ENCODE measurements around the gene APOH. TPM values are rescaled to one million over a fixed set of nuclear protein-coding genes. Genes with fewer than 3 reads are reported as not detected.

APOH gene
- total RNA-seq, 1 experiment from 2014 or later: 22.1 TPM

- no peak for DNase-seq (ENCODE audit: low spot score)
Measured at GRCh38 chr17:66235377-66235994, 6.3 kb upstream of the APOH start.

DNA sequence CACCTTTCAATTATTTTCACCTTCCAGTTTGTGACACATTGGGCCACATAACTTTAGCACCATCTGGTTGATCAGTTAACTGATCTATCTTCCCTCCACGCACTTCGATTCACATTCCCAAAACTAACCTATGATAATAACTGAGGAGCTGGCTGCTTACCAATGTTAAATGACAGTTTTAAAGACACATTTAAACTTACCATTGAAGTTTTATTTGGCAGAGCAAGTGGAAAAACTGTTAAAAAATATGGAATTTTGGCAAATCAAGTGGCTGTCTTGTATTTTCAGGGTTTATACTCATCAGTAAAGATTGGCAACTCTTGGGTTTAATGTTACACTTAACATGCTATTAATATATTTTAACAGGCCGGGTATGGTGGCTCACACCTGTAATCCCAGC is 5.4 kb upstream of the APOH start:
- DNase-seq (ENCODE audit: low spot score): no peak

- DNase-seq (ENCODE audit: low spot score): no peak
Measured at GRCh38 chr17:66233023-66233753, 4.0 kb upstream of the APOH start.

DNA sequence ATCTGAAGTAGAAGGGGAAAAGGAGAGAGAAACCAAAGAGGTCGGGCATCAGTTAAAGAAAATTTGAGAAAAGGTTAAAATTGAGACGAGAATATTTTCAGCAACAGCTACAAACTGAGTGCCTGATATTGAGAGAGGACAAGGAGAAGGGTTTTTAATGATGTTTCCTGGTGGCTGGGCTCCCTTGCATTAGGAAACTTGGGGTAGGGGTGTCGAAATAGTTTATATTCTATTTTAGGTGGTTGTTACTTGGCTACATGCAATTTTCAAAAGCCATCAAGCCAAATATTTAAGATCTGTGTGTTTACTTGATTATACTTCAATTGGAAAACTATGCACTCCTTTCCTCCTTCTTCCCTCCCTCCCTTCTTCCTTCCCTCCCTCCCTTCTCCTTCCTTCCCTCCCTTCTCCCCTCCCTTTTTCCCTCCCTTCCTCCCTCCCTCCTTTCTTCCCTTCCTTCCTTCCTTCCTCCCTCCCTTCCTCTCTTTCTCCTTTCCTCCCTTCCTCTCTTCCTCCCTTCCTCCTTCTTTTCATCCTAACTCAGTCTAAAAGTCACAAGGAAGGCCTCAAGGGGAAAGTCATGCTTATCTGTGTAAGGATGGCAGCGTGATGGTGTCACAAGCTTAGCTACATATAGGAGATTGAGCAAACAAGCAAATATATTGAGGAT is 1.8 kb upstream of the APOH start:
- DNase-seq (ENCODE audit: low spot score): no peak

- DNase-seq (ENCODE audit: low spot score): no peak
Measured at GRCh38 chr17:66229783-66230538, 746 bp upstream of the APOH start.

GRCh38 chr17:66227212-66228045 is 1.8 kb downstream of the APOH start:
- DNase-seq (ENCODE audit: low spot score): no peak

GRCh38 chr17:66222798-66223350 is 6.3 kb downstream of the APOH start:
- DNase-seq (ENCODE audit: low spot score): no peak

- DNase-seq (ENCODE audit: low spot score): no peak
Measured at GRCh38 chr17:66221755-66222530, 7.3 kb downstream of the APOH start.

- no peak for DNase-seq (ENCODE audit: low spot score)
Measured at GRCh38 chr17:66221343-66221742, 7.9 kb downstream of the APOH start.

DNA sequence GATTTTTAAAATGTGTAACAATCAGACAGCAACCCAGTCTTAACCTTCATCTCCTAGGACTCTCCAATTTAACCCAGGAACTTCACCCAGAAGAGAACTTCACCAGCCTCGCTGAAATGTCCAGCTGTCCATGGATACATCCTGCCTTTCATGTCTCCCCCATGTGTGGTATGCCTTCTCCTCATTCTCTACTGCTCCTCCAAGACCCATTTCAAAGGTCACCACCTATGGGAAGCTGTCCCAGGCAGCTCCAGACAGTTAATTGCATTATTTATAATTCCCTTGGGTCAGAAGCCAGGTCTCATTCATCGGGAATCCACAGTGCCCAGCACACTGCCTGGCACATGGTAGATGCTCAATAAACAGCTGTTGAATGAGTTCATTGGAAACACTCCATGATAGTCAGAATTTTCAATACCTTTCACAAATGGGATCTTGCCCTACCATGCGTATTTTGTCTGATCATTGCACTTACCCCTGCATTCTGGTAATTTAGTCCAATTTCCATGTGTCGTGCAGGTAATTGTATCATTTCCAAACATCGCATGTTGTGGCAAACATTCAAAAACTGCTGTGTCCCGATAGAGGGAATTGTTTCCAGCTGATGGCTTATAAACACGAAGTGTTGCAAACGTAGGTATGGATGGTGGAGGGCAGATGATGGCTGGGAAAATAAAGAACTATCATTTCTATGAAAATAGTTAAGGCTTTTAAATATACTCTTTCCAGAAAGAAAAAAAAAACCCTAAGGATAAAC is 9.0 kb downstream of the APOH start:
- no peak for DNase-seq (ENCODE audit: low spot score)

DNA sequence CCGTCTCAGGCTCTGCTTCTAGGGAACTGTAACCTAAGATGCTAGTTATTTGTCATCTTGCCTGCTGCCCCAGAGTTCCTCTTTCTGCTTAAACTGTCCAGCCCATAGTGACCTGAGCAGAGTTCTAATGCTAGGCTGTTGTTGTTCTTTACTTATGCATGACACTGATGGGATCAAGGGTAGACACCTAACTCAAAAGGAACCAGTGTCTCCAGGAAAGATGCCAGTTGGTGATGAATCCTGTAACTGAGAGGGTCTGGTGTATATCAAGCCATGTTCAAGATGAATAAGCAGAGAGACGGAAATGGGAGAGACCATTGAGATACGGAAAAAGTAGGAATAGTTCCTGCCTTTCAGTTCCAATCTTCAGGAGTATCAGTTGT is 13.7 kb downstream of the APOH start:
- DNase-seq (ENCODE audit: low spot score): no peak

GRCh38 chr17:66214884-66215528 is 14.2 kb downstream of the APOH start:
- no peak for DNase-seq (ENCODE audit: low spot score)

DNA sequence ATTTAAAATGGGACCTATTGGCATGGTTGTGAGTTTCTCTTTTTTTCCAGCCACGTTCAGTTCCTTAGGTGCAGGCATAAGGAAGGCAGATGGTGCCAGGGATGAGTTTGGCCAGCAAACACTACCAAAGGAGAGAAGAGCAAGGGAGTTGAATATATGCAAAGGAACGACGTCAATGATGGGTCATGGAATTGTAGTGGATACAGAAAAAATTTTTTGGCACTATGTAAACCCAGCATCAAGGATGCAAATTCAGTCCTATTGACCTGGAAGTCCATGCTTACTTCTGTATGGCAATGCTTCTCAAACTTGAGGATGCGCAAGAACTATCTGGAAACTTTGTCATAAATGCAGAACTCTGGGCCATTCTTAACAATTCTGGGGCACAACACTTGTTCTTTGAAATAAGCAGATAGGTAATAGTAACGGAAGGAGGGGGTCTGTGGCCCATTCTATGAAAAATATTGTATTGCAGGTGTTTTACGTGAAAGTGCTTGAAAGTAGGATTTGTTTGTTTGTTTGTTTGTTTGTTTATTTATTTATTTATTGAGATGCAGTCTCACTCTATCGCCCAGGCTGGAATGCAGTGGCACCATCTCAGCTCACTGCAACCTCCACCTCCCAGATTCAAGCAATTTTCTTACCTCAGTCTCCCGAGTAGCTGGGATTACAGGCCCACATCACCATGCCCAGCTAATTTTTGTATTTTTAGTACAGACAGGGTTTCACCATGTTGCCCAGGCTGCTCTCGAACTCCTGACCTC is 18.0 kb downstream of the APOH start:
- DNase-seq (ENCODE audit: low spot score): no peak

DNA sequence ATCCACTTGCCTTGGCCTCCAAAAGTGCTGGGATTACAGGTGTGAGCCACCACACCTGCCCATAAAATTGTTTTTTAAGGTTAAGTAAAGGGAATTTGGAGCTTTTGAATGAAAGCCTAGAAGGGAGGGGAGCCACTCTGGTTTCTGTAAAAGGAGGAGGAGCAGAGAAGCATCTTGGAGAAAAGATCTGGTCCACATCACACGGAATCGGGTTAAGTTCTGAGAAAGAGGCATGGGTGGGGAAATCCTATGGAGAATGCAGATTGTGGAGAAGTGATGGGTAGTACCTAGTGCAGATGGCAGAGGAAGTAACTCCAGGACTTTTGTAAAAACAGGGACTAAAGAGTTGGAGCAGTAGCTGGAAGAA is 19.0 kb downstream of the APOH start:
- DNase-seq (ENCODE audit: low spot score): no peak

GRCh38 chr17:66207936-66208335 is 21.3 kb downstream of the APOH start:
- no peak for DNase-seq (ENCODE audit: low spot score)

GRCh38 chr17:66203274-66204015 is 25.8 kb downstream of the APOH start:
- no peak for DNase-seq (ENCODE audit: low spot score)

DNA sequence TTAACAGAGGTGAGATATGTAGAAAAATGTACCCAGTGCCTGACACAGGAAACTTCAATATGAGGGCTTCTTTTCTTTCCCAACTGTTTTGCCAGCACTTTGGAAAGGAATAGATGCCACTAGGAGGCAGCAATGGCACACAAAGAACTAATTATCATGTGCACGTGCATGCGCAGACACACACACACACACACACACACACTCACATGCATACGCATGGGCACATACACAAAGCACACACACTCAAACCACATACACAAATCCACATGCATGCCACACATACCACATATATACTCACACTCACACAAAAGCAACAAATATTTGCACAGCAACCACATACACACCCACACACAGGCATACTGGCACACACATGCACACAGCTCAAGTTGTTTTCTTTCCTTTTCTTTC is 28.5 kb downstream of the APOH start:
- peak; percentile 87 for DNase-seq (ENCODE audit: low spot score)

- no peak for DNase-seq (ENCODE audit: low spot score)
Measured at GRCh38 chr17:66198242-66198641, 31.0 kb downstream of the APOH start.

All from HT-29 (cell line).